ENCODE data around the gene FTSJ1.
A peak's percentile ranks its signal among the peaks of the same experiment; 100 is the strongest.

FTSJ1 gene

DNA sequence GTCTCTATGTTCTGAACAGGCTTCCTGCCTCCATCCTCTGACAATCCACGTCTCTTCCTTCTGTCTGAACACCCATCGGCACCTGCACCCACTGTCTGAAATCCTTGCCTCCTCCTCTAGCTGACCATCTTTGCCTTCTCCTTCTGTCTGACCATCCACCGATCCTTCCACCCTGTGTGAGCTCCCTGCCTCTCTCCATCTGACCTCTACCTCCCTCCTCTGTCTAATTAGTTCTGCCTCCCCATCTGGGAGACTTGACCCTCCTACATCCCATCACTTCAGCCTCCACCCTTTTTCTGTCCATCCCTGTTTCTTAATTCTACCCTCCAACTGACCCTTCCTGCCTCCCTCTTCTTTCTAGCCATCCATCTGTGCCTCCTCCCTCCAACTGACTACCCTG, 16.0 kb upstream of the FTSJ1 start:
- Histone ChIP-seq H3K27me3 (ENCODE audit: control insufficient read depth, insufficient read depth, low read length) (no peaks in the 10 kb centered on the region), H3K4me3 (ENCODE audit: low read depth, low read length) (no peak overlapping the region), H3K4me1 (ENCODE audit: control insufficient read depth, insufficient read depth, low read length) (no peaks in the 10 kb centered on the region), H3K9ac (ENCODE audit: low read depth, low read length) (no peak overlapping the region), H3K36me3 (ENCODE audit: control insufficient read depth, insufficient read depth, low read length) (peaks cover 10% of the 10 kb centered on the region), H3K9me3 (ENCODE audit: control insufficient read depth, insufficient read depth, low read length) (no peaks in the 10 kb centered on the region)

DNA sequence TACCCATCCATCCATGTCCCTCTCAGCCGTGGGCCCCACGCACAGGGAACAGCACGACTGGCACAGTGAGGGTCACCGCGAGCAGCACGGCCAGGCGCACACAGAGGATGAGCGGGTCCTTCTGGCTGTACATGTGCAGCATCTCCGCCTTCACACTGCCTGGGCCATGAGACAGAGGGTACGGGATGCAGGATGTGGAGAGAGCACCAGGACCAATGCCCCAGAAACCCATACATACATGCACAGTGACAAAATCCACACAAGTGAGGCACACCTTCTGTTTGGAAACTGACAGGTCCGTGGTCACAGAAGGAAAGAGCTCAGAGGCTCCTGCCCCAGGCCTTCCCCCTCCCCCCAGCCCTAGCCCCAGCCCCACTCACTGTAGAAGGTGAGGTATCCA, 15.4 kb upstream of the FTSJ1 start:
- H3K4me1 ChIP-seq (ENCODE audit: control insufficient read depth, insufficient read depth, low read length): no peaks in the 10 kb centered on the region
- no peak overlapping the region for H3K9ac ChIP-seq (ENCODE audit: low read depth, low read length)
- no peaks in the 10 kb centered on the region for H3K9me3 ChIP-seq (ENCODE audit: control insufficient read depth, insufficient read depth, low read length)
- no peaks in the 10 kb centered on the region for H3K27me3 ChIP-seq (ENCODE audit: control insufficient read depth, insufficient read depth, low read length)
- no peak overlapping the region for H3K4me3 ChIP-seq (ENCODE audit: low read depth, low read length)
- peaks cover 10% of the 10 kb centered on the region for H3K36me3 ChIP-seq (ENCODE audit: control insufficient read depth, insufficient read depth, low read length)

DNA sequence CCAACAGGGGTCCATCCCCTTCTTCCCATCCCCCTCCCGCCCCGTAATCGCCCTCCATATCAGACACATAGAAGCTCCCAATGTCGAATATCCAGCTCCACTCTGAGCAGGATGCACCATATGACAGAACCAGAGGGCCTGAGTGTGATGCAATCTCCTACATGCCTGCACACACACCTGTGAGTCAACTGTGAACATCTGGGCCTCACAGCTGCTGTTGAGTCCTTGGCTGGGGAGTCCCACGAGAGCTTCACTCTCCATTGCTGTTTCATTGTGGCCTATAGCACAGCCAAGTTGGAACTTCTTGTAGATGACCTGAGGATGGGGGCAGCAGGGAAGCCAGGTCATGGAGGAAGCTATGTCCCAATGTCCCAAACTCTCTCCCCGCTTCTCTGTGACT, 14.2 kb upstream of the FTSJ1 start:
- Histone ChIP-seq H3K4me3 (ENCODE audit: low read depth, low read length) (no peak overlapping the region), H3K9me3 (ENCODE audit: control insufficient read depth, insufficient read depth, low read length) (no peaks in the 10 kb centered on the region), H3K4me1 (ENCODE audit: control insufficient read depth, insufficient read depth, low read length) (no peaks in the 10 kb centered on the region), H3K36me3 (ENCODE audit: control insufficient read depth, insufficient read depth, low read length) (peaks cover 10% of the 10 kb centered on the region), H3K9ac (ENCODE audit: low read depth, low read length) (no peak overlapping the region), H3K27me3 (ENCODE audit: control insufficient read depth, insufficient read depth, low read length) (no peaks in the 10 kb centered on the region)

DNA sequence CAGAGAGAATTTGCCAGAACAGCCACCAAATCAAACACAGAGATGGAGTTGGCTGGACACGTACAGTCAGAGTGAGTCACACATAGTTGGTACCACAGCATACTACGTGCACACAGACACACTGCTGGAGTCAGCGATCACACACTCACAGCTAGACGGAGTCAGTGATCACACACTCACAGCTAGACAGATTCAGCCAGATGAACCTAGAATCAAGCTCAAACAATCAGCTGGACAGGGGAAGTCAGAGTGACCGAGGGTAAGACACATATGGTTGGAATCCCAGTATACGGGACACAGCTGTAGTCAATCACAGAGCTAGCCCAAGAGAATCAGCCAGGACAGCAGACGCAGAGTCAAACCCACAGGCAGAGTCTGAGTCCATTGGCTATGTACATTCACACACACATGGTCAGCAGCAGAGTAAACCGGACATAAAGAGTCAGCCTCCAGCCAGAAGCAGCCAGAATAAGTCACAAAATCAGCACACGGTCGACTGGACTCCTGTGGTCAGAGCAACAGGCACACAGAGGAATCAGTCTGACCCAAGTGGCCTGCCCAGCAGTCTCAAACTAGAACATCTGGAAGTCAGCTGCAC, 10.6 kb upstream of the FTSJ1 start:
- H3K36me3 ChIP-seq (ENCODE audit: control insufficient read depth, insufficient read depth, low read length): peaks cover 2% of the 10 kb centered on the region
- no peaks in the 10 kb centered on the region for H3K9me3 ChIP-seq (ENCODE audit: control insufficient read depth, insufficient read depth, low read length)
- H3K4me3 ChIP-seq (ENCODE audit: low read depth, low read length): no peak overlapping the region
- no peaks in the 10 kb centered on the region for H3K27me3 ChIP-seq (ENCODE audit: control insufficient read depth, insufficient read depth, low read length)
- H3K9ac ChIP-seq (ENCODE audit: low read depth, low read length): no peak overlapping the region
- H3K4me1 ChIP-seq (ENCODE audit: control insufficient read depth, insufficient read depth, low read length): peaks cover 4% of the 10 kb centered on the region

DNA sequence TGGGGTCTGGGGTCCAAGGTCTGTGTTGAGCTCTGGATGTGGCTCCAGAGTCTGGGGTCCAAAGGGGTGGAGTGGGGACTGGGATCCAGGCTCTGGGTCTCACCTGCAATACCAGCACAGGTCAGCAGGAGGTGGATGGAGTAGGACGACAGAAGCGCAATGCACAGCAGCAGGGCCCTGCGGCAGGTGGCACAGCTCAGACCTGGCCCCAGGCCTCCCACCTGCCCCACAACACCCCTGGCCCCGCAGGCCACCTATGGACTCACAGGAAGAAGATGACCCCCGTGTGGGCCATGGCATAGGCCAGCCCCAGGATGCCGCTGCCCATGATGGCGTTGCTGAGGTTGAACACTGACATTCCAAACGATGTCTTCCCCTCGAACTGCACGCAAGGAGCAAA, 9.3 kb upstream of the FTSJ1 start:
- no peaks in the 10 kb centered on the region for H3K27me3 ChIP-seq (ENCODE audit: control insufficient read depth, insufficient read depth, low read length)
- H3K4me3 ChIP-seq (ENCODE audit: low read depth, low read length): no peak overlapping the region
- no peak overlapping the region for H3K9ac ChIP-seq (ENCODE audit: low read depth, low read length)
- H3K4me1 ChIP-seq (ENCODE audit: control insufficient read depth, insufficient read depth, low read length): peaks cover 4% of the 10 kb centered on the region
- no peaks in the 10 kb centered on the region for H3K9me3 ChIP-seq (ENCODE audit: control insufficient read depth, insufficient read depth, low read length)
- H3K36me3 ChIP-seq (ENCODE audit: control insufficient read depth, insufficient read depth, low read length): no peaks in the 10 kb centered on the region

DNA sequence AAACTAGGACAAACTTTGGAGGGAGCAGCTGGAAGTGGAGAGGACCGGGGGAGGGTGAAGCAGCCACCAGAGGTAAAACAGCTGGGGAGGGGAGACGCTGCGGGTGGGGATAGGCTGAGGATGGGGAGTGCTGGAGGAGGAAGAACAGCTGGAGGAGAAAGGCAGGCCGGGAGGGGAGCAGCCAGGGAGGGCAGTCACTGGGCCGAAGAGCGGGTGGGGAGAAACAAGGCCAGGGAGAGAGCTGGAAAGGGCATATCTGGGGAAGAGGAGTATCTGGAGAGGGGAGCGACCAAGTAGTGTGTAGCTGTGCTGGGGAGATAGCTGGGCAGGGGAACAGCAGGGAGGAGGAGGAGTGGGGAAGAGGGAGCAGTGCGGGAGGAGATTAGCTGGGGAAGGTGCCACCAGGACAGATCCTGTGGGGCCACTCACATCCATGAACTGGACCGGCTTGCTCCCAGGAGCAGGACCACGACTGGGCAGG, 8.7 kb upstream of the FTSJ1 start:
- H3K27me3 ChIP-seq (ENCODE audit: control insufficient read depth, insufficient read depth, low read length): no peaks in the 10 kb centered on the region
- H3K9ac ChIP-seq (ENCODE audit: low read depth, low read length): no peak overlapping the region
- no peaks in the 10 kb centered on the region for H3K9me3 ChIP-seq (ENCODE audit: control insufficient read depth, insufficient read depth, low read length)
- peaks cover 4% of the 10 kb centered on the region for H3K4me1 ChIP-seq (ENCODE audit: control insufficient read depth, insufficient read depth, low read length)
- H3K36me3 ChIP-seq (ENCODE audit: control insufficient read depth, insufficient read depth, low read length): no peaks in the 10 kb centered on the region
- peak overlapping the region; percentile 67 for H3K4me3 ChIP-seq (ENCODE audit: low read depth, low read length)

DNA sequence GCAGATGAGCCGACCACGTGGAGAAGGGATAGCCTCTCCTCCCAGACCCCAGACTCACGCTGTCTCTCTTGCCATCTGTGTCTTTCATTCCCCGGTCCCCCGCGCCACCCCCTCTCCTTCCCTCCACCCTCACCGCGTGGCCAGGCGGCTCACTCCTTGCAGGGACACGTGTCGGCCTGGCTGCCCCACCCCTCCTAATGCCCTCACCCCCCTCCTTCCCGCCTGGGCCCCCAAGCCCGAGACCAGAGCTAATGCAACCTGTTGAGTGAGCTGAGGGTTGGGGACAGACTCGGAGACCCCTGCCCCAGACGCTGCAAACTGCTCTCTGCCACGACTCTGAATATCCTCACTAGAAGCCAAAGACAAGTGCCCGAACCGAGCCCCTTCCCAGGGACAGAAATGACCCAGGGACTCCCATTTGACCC, 7.7 kb upstream of the FTSJ1 start:
- Histone ChIP-seq H3K27me3 (ENCODE audit: control insufficient read depth, insufficient read depth, low read length) (no peaks in the 10 kb centered on the region), H3K4me1 (ENCODE audit: control insufficient read depth, insufficient read depth, low read length) (peaks cover 7% of the 10 kb centered on the region), H3K9me3 (ENCODE audit: control insufficient read depth, insufficient read depth, low read length) (no peaks in the 10 kb centered on the region), H3K4me3 (ENCODE audit: low read depth, low read length) (peak overlapping the region; percentile 67), H3K36me3 (ENCODE audit: control insufficient read depth, insufficient read depth, low read length) (no peaks in the 10 kb centered on the region), H3K9ac (ENCODE audit: low read depth, low read length) (peak overlapping the region; percentile 8)

DNA sequence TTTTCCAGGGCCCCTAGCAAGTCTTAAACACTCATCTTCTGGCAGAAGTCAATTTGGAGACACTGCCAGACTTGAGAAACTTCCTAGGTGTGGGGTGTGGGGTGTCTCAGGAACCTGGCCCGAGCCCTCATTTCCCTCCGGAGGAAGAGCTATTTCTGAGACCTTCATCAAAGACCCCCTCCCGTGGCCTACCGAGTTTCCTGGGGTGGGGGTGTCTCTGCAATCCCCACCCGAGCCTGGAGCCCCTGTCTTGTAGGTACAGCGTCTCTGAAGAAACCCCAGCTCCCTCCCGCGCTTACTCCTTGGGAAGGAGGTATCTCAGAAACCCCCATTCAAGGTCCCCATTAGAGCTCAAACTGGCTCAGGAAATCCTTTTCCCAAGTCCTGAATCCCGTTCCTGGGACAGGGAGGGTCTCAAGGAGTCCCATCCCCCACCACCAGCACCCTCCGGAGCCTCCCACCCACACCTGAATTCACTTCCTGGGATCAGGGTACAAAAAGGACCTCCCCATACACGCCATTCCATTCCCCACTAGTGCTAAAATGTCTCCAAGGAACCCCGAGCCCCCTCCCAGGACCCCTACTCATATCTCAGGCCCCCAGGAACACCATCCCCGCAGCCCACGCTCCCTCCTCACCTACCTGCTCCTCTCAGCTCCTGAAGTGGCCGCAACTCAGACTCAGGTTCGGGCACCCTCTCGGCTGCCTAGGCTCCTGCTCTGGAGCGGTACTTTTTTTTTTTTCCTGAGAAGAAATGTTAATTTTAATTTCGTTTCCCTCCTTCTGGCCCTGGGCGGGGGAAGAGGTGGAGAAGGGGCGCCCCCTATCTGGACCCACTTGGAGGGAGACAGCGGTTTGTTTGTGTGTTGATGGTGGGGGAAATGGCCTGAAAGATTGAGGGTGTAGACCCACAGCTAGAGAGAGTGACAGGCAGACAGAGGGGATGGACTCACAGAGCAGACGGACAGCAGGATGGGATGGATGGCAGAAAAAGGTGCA, 7.0 kb upstream of the FTSJ1 start:
- Histone ChIP-seq H3K9me3 (ENCODE audit: control insufficient read depth, insufficient read depth, low read length) (no peaks in the 10 kb centered on the region), H3K27me3 (ENCODE audit: control insufficient read depth, insufficient read depth, low read length) (no peaks in the 10 kb centered on the region), H3K36me3 (ENCODE audit: control insufficient read depth, insufficient read depth, low read length) (no peaks in the 10 kb centered on the region), H3K4me1 (ENCODE audit: control insufficient read depth, insufficient read depth, low read length) (peaks cover 8% of the 10 kb centered on the region), H3K4me3 (ENCODE audit: low read depth, low read length) (peak overlapping the region; percentile 67), H3K9ac (ENCODE audit: low read depth, low read length) (peak overlapping the region; percentile 8)

DNA sequence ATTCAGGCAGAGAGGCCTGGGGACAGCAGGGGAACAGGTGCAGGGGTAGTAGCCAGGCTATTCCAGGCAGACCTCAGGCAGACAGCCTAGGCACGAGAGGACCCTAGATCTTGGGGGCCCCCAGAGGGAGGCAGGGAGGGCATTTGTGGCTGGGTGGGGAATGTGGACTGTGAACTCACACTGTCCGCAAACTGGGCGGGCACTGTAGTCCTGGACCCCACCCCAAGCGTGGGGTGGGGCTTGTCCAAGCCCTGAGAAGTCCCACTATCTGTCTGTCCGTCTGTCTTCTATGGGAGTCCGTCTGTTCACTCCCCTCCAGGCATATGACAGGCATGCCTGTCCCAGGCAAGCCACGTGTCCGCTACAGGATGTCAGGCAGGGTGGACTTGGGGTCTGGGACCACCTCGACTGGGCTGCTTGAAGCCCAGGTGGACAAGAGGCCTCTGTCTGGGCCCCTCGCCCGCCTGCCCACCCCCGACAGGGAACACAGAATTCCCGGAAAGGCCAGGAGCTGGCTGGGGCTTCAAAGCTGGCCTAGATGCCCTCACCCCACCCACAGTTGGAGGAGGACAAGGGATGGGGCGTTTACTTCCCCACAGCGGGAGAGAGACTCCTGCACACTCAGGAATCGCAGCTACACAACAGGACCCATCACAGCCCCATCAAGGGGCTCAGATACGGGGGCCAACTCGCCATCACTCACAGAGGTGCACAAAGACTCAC, 5.7 kb upstream of the FTSJ1 start, which contains the start of gene SLC38A5:
Gene SLC38A5, minus strand, starts transcription at position 151 of the 723 bp plus-strand sequence. CDS start 2,336 bp downstream, outside the sequence.
- H3K36me3 ChIP-seq (ENCODE audit: control insufficient read depth, insufficient read depth, low read length): no peaks in the 10 kb centered on the region
- H3K4me1 ChIP-seq (ENCODE audit: control insufficient read depth, insufficient read depth, low read length): peaks cover 8% of the 10 kb centered on the region
- peak within 1 kb of the TSS; percentile 67 for H3K4me3 ChIP-seq (ENCODE audit: low read depth, low read length)
- H3K9me3 ChIP-seq (ENCODE audit: control insufficient read depth, insufficient read depth, low read length): no peaks in the 10 kb centered on the region
- H3K9ac ChIP-seq (ENCODE audit: low read depth, low read length): peak within 1 kb of the TSS; percentile 8
- no peaks in the 10 kb centered on the region for H3K27me3 ChIP-seq (ENCODE audit: control insufficient read depth, insufficient read depth, low read length)

DNA sequence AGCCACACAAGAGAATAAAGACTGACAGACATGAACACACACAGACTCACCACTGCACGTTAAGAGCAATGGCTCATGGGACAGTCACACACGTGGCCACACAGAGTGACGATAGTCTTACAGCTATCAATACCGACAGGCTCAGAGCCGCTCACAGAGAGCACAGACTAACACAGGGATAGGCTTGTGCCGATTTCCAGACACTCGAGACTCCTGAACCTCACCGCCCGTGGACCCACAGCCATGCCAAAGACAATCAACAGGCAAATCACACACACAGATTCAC, 5.2 kb upstream of the FTSJ1 start:
- Histone ChIP-seq H3K36me3 (ENCODE audit: control insufficient read depth, insufficient read depth, low read length) (no peaks in the 10 kb centered on the region), H3K4me3 (ENCODE audit: low read depth, low read length) (no peak overlapping the region), H3K9ac (ENCODE audit: low read depth, low read length) (no peak overlapping the region), H3K27me3 (ENCODE audit: control insufficient read depth, insufficient read depth, low read length) (no peaks in the 10 kb centered on the region), H3K9me3 (ENCODE audit: control insufficient read depth, insufficient read depth, low read length) (no peaks in the 10 kb centered on the region), H3K4me1 (ENCODE audit: control insufficient read depth, insufficient read depth, low read length) (peaks cover 8% of the 10 kb centered on the region)

DNA sequence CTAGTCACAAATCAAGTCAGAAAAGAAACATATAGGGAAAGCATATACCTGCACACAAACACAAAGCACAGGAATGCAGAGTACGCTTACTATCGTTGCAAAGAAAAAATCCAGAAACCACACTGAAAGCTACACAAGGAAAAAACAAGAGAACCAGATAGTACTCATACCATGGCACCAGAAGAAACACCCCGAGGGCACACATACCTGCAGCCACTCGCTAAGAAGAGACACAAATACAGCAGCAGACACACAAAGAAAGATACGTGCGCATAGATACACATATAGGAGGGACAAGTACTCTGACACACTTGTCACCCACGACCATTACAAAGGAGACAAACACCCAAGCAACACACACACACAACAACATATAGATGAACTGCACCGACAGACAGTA, 4.5 kb upstream of the FTSJ1 start:
- H3K9ac ChIP-seq (ENCODE audit: low read depth, low read length): no peak overlapping the region
- H3K9me3 ChIP-seq (ENCODE audit: control insufficient read depth, insufficient read depth, low read length): no peaks in the 10 kb centered on the region
- H3K4me1 ChIP-seq (ENCODE audit: control insufficient read depth, insufficient read depth, low read length): peaks cover 8% of the 10 kb centered on the region
- H3K36me3 ChIP-seq (ENCODE audit: control insufficient read depth, insufficient read depth, low read length): no peaks in the 10 kb centered on the region
- no peaks in the 10 kb centered on the region for H3K27me3 ChIP-seq (ENCODE audit: control insufficient read depth, insufficient read depth, low read length)
- no peak overlapping the region for H3K4me3 ChIP-seq (ENCODE audit: low read depth, low read length)

All from iPS-15b (cell line).